HG02884 (cell line): ENCODE data around the gene PRKG1.
"Not testable (repeated sequence)": the region's sequence is repeated elsewhere in the genome, so short reads cannot be mapped to it uniquely, and the experiment has no call there.

ENCODE experiments used
- ATAC-seq: cut with Tn5 transposase; IDR thresholded peaks from one replicate; pipeline ENCODE4 v1.9.1; 2021; ENCODE audit warnings: mild to moderate bottlenecking, moderate library complexity; ENCODE audit not compliant: unreplicated experiment

The PRKG1 gene

GRCh38 chr10:52136921-52137320, 1062.6 kb downstream of the PRKG1 start:
- no peak for ATAC-seq

GRCh38 chr10:52143338-52143737, 1069.1 kb downstream of the PRKG1 start:
- ATAC-seq = no peak

- no peak for ATAC-seq
Observed at GRCh38 chr10:52145636-52146035, 1071.3 kb downstream of the PRKG1 start.

- no peak for ATAC-seq
Observed at GRCh38 chr10:52146766-52147165, 1072.5 kb downstream of the PRKG1 start.

- no peak for ATAC-seq
Observed at GRCh38 chr10:52170776-52171175, 1096.5 kb downstream of the PRKG1 start.

- ATAC-seq = no peak
Observed at GRCh38 chr10:52172581-52172980, 1098.3 kb downstream of the PRKG1 start.

- no peak for ATAC-seq
Observed at GRCh38 chr10:52185256-52185655, 1111.0 kb downstream of the PRKG1 start.

GRCh38 chr10:52187521-52188258, 1113.4 kb downstream of the PRKG1 start:
- ATAC-seq = no peak

GRCh38 chr10:52191049-52191448, 1116.8 kb downstream of the PRKG1 start:
- no peak for ATAC-seq

- ATAC-seq = no peak
Observed at GRCh38 chr10:52194191-52194590, 1119.9 kb downstream of the PRKG1 start.

- no peak for ATAC-seq
Observed at GRCh38 chr10:52194716-52195115, 1120.4 kb downstream of the PRKG1 start.

- ATAC-seq = no peak
Observed at GRCh38 chr10:52197098-52197497, 1122.8 kb downstream of the PRKG1 start.

GRCh38 chr10:52198540-52198939, 1124.3 kb downstream of the PRKG1 start:
- ATAC-seq = no peak

GRCh38 chr10:52204906-52205305, 1130.6 kb downstream of the PRKG1 start:
- ATAC-seq = not testable (repeated sequence)

GRCh38 chr10:52208365-52208764, 1134.1 kb downstream of the PRKG1 start:
- no peak for ATAC-seq

GRCh38 chr10:52210161-52210560, 1135.9 kb downstream of the PRKG1 start:
- no peak for ATAC-seq

GRCh38 chr10:52212062-52212461, 1137.8 kb downstream of the PRKG1 start:
- ATAC-seq = no peak

- ATAC-seq = no peak
Observed at GRCh38 chr10:52212802-52213201, 1138.5 kb downstream of the PRKG1 start.

GRCh38 chr10:52213321-52213752, 1139.0 kb downstream of the PRKG1 start:
- no peak for ATAC-seq

- ATAC-seq = peak; percentile 69
Observed at GRCh38 chr10:52215745-52216361, 1141.6 kb downstream of the PRKG1 start.

GRCh38 chr10:52216852-52217251, 1142.6 kb downstream of the PRKG1 start:
- ATAC-seq = peak; percentile 80

GRCh38 chr10:52217531-52217930, 1143.2 kb downstream of the PRKG1 start:
- no peak for ATAC-seq

GRCh38 chr10:52220947-52221346, 1146.7 kb downstream of the PRKG1 start:
- no peak for ATAC-seq
